Measurements from ENCODE around the gene CREB3L2. TPM values are rescaled to one million over a fixed set of nuclear protein-coding genes. Genes with fewer than 3 reads are reported as not detected.

CREB3L2 gene
- polyA plus RNA-seq, 3 donors, result 6.9 to 12.9 (median 11.9) TPM

DNA sequence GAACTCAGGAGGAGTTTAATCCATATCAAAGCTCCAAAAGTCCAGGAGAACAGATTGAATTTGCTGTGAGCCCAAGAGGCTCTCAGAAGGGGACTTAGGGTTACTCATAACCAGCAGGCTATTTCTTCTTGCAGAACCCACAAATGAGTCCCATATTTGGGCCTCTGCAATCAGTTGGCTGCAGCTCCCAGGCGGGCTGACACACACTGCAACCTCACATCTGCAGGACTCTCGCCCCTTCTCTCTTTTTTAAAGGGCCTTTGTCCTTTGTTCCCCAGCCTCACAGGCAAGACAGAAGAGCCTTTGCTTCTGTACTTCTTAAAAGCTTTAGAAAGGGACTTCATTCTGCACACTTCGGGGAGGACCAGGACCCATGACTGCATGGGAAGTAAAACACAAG lies 26.7 kb downstream of the CREB3L2 start:
- no peak overlapping the region for H3K4me2 ChIP-seq (replicated peaks; ENCODE audit: extremely low read depth, low read length, poor library complexity, severe bottlenecking)
- peaks cover 0 to 3% (median 0%) of the 10 kb centered on the region in 7 donors for H3K9me3 Mint-ChIP-seq

DNA sequence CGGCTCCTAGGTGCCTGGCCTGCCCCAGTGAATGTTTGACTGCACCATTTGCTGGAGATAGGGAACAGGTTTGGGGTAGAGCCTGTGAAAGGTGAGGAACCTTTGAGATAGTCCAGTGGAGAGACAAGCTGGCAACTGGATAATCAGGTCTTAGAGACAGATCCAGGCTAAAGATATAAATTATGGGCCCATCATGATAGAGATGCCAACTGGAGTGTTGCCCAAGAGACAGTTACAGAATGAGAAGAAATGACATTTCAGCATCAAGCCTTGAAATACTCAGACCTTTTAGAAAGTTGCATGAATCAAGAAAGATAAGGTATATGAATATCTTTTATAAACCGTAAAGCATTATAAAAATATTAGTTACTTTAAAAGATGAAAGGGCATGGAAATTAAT lies 27.1 kb downstream of the CREB3L2 start:
- Histone ChIP-seq H3K4me3 (replicated peaks in 1 of 3; ENCODE audit: low read depth in 2 of 3, low read length in 3 of 3) (no peak overlapping the region), H3K9me3 (replicated peaks in 1 of 2; ENCODE audit: control insufficient read depth in 1 of 2, insufficient read depth in 1 of 2, low read length in 2 of 2) (no peaks in the 10 kb centered on the region), H3K4me1 (ENCODE audit: control insufficient read depth in 1 of 2, insufficient read depth in 2 of 2, low read length in 2 of 2) (peaks cover 5 to 6% of the 10 kb centered on the region in 2 donors), H3K79me2 (ENCODE audit: insufficient read depth, low read length) (peaks cover 79% of the 10 kb centered on the region), H3K27ac (ENCODE audit: low read depth in 1 of 2, low read length in 2 of 2) (no peak overlapping the region), H4K20me1 (ENCODE audit: insufficient read depth, low read length) (peaks cover 12% of the 10 kb centered on the region), H2AFZ (ENCODE audit: insufficient read depth, low read depth, low read length, poor library complexity, severe bottlenecking) (no peak overlapping the region), H3K36me3 (replicated peaks in 1 of 2; ENCODE audit: control insufficient read depth in 1 of 2, insufficient read depth in 2 of 2, low read length in 2 of 2) (no peaks in the 10 kb centered on the region), H3K27me3 (ENCODE audit: control insufficient read depth in 2 of 2, insufficient read depth in 2 of 2, low read length in 2 of 2) (no peaks in the 10 kb centered on the region), H3K9ac (ENCODE audit: insufficient read depth, low read length, poor library complexity, severe bottlenecking) (no peak overlapping the region), H3K4me2 (replicated peaks; ENCODE audit: extremely low read depth, low read length, poor library complexity, severe bottlenecking) (no peak overlapping the region)
- DNase-seq, result no peak
- Mint-ChIP-seq H3K4me1 (peaks cover 24% of the 10 kb centered on the region), H3K9me3 (peaks cover 0 to 3% (median 0%) of the 10 kb centered on the region in 7 donors), H3K27ac (no peak overlapping the region), H3K4me3 (no peak overlapping the region), H3K27me3 (ENCODE audit: low read depth in 3 of 3) (no peaks in the 10 kb centered on the region), H3K36me3 (peaks cover 3 to 15% of the 10 kb centered on the region in 2 donors)
- 83% methylated on average over 1 of the region's 2 CpGs for WGBS (ENCODE audit: insufficient coverage)
- intact Hi-C loops (cut with micrococcal nuclease), result no loop called here
- TF ChIP-seq, protein P1, sequence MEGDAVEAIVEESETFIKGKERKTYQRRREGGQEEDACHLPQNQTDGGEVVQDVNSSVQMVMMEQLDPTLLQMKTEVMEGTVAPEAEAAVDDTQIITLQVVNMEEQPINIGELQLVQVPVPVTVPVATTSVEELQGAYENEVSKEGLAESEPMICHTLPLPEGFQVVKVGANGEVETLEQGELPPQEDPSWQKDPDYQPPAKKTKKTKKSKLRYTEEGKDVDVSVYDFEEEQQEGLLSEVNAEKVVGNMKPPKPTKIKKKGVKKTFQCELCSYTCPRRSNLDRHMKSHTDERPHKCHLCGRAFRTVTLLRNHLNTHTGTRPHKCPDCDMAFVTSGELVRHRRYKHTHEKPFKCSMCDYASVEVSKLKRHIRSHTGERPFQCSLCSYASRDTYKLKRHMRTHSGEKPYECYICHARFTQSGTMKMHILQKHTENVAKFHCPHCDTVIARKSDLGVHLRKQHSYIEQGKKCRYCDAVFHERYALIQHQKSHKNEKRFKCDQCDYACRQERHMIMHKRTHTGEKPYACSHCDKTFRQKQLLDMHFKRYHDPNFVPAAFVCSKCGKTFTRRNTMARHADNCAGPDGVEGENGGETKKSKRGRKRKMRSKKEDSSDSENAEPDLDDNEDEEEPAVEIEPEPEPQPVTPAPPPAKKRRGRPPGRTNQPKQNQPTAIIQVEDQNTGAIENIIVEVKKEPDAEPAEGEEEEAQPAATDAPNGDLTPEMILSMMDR (IDR thresholded peaks at IDR 0.05), result no peak

More for the DNA sequence above, 26.7 kb downstream of the CREB3L2 start:
- no peak overlapping the region for H3K4me3 Mint-ChIP-seq
- H2AFZ ChIP-seq (ENCODE audit: insufficient read depth, low read depth, low read length, poor library complexity, severe bottlenecking), result no peak overlapping the region
- WGBS (ENCODE audit: insufficient coverage), result 78% methylated on average over 3 of the region's 3 CpGs
- H4K20me1 ChIP-seq (ENCODE audit: insufficient read depth, low read length), result peaks cover 12% of the 10 kb centered on the region
- H3K27me3 ChIP-seq (ENCODE audit: control insufficient read depth in 2 of 2, insufficient read depth in 2 of 2, low read length in 2 of 2), result no peaks in the 10 kb centered on the region
- H3K27me3 Mint-ChIP-seq (ENCODE audit: low read depth in 3 of 3), result no peaks in the 10 kb centered on the region
- no peak overlapping the region for H3K27ac Mint-ChIP-seq
- no peak overlapping the region for H3K9ac ChIP-seq (ENCODE audit: insufficient read depth, low read length, poor library complexity, severe bottlenecking)
- no peak for DNase-seq
- H3K9me3 ChIP-seq (replicated peaks in 1 of 2; ENCODE audit: control insufficient read depth in 1 of 2, insufficient read depth in 1 of 2, low read length in 2 of 2), result no peaks in the 10 kb centered on the region
- no peak overlapping the region for H3K27ac ChIP-seq (ENCODE audit: low read depth in 1 of 2, low read length in 2 of 2)
- H3K36me3 ChIP-seq (replicated peaks in 1 of 2; ENCODE audit: control insufficient read depth in 1 of 2, insufficient read depth in 2 of 2, low read length in 2 of 2), result no peaks in the 10 kb centered on the region
- TF ChIP-seq, protein P1 (IDR thresholded peaks at IDR 0.05), result no peak
- H3K4me1 ChIP-seq (ENCODE audit: control insufficient read depth in 1 of 2, insufficient read depth in 2 of 2, low read length in 2 of 2), result peaks cover under 1 to 3% of the 10 kb centered on the region in 2 donors
- no peak overlapping the region for H3K4me3 ChIP-seq (replicated peaks in 1 of 3; ENCODE audit: low read depth in 2 of 3, low read length in 3 of 3)
- peaks cover 23% of the 10 kb centered on the region for H3K4me1 Mint-ChIP-seq
- intact Hi-C loops (cut with micrococcal nuclease), result no loop called here
- peaks cover 79% of the 10 kb centered on the region for H3K79me2 ChIP-seq (ENCODE audit: insufficient read depth, low read length)
- peaks cover 3 to 18% of the 10 kb centered on the region in 2 donors for H3K36me3 Mint-ChIP-seq

All from CD14-positive monocyte (primary cell).